WTC11 (cell line): ENCODE data around the gene TINAGL1. TPM values are rescaled to one million over a fixed set of nuclear protein-coding genes. Genes with fewer than 3 reads are reported as not detected.

Experiments
- total RNA-seq: library from RNA; stranded (reverse); gene quantifications from 3 replicates; pipeline ENCODE4 v1.2.3, GENCODE V29; 2021

Gene TINAGL1
- total RNA-seq, 1 experiment from 2014 or later: 7.2 TPM

Other genes with a start within 250 kb of the TINAGL1 start
- gene FABP3, start 203.4 kb upstream of the TINAGL1 start, total RNA-seq: 18.0 to 25.0 TPM (median 19.0 TPM) in 3 replicates
- 26.0 to 27.8 TPM (median 27.6 TPM) in 3 replicates for gene SERINC2, start 163.3 kb upstream of the TINAGL1 start, total RNA-seq
- 0.13 to 0.23 TPM (median 0.14 TPM) in 3 replicates for gene HCRTR1, start 41.2 kb downstream of the TINAGL1 start, total RNA-seq
- 33.7 to 37.0 TPM (median 35.5 TPM) in 3 replicates for gene PEF1, start 68.4 kb downstream of the TINAGL1 start, total RNA-seq
- 8.8 to 11.0 TPM (median 9.6 TPM) in 3 replicates for gene COL16A1, start 127.5 kb downstream of the TINAGL1 start, total RNA-seq
- 29.6 to 39.3 TPM (median 30.1 TPM) in 3 replicates for gene ADGRB2, start 187.8 kb downstream of the TINAGL1 start, total RNA-seq
- gene SPOCD1, start 239.5 kb downstream of the TINAGL1 start, total RNA-seq: 3.0 to 4.9 TPM (median 3.7 TPM) in 3 replicates